ENCODE measurements around the gene INCENP. TPM values are rescaled to one million over a fixed set of nuclear protein-coding genes. Genes with fewer than 3 reads are reported as not detected.

INCENP gene
- total RNA-seq, 4 donors from 2014 or later = 33.8 to 84.0 (median 53.1) TPM

DNA sequence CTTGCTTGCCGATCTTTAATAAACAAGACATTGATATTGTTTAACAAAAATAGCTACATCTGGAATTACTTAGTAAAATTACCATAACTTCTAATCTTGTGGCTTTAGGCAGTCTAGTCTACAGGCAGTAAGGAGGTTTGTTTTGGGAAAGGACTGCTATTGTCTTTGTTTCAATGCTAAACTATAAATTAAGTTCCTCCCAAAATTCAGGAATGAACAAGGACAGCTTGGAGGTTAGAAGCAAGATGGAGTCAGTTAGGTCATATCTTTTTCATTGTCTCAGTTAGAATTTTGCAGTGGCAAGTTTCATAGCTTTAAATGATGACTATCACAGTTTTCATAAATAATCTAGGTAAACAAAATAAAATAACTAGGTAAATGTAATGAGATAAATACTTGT lies 36.1 kb upstream of the INCENP start:
- intact Hi-C loops (cut with DNase I) = no loop called here
- Histone ChIP-seq H3K4me3 (no peak overlapping the region), H3K9me3 (peaks cover 0 to 4% (median 0%) of the 10 kb centered on the region in 3 donors), H3K27me3 (no peaks in the 10 kb centered on the region), H3K36me3 (no peaks in the 10 kb centered on the region), H3K27ac (no peak overlapping the region), H3K4me1 (no peaks in the 10 kb centered on the region)
- no peak for TF ChIP-seq POLR2A (IDR thresholded peaks at IDR 0.05)
- no peak for DNase-seq
- WGBS, 2 donors = 80 to 100% methylated on average over 1 of the region's 1 CpG

DNA sequence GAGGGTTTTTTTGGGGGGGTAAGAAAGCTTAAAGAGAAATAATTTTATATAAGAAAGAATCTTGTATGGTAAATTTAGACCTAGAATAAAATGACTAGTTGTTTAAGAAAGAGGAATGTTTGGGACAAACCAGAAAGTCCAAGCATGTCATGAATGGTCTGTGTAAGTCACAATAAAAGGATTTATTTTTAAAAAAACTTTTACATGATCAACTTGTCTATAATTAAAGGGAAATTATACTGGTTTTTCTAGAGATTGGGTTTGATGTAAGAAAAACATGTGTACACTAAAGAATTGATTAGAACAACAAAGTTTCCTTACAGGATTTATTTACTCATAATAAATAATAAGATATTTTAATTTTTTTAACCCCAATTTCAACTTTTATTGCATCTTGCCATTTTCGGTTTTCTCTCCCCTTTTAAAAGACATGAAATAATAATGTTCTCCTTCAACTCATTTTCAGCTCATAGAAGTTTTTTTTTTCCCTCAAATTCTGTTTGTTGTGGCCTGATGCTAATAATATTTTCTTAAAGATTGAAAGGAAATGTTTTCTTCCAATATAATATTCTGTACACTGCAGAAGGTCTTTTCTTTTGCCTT lies 35.4 kb upstream of the INCENP start:
- Histone ChIP-seq H3K9me3 (peaks cover 0 to 4% (median 0%) of the 10 kb centered on the region in 3 donors), H3K4me1 (no peaks in the 10 kb centered on the region), H3K36me3 (no peaks in the 10 kb centered on the region), H3K27me3 (no peaks in the 10 kb centered on the region), H3K27ac (no peak overlapping the region), H3K4me3 (no peak overlapping the region)
- WGBS, 2 donors = 20 to 34% methylated on average over 1 of the region's 1 CpG
- no peak for TF ChIP-seq POLR2A (IDR thresholded peaks at IDR 0.05)
- TF ChIP-seq, protein P1, sequence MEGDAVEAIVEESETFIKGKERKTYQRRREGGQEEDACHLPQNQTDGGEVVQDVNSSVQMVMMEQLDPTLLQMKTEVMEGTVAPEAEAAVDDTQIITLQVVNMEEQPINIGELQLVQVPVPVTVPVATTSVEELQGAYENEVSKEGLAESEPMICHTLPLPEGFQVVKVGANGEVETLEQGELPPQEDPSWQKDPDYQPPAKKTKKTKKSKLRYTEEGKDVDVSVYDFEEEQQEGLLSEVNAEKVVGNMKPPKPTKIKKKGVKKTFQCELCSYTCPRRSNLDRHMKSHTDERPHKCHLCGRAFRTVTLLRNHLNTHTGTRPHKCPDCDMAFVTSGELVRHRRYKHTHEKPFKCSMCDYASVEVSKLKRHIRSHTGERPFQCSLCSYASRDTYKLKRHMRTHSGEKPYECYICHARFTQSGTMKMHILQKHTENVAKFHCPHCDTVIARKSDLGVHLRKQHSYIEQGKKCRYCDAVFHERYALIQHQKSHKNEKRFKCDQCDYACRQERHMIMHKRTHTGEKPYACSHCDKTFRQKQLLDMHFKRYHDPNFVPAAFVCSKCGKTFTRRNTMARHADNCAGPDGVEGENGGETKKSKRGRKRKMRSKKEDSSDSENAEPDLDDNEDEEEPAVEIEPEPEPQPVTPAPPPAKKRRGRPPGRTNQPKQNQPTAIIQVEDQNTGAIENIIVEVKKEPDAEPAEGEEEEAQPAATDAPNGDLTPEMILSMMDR (IDR thresholded peaks at IDR 0.05) = no peak
- intact Hi-C loops (cut with DNase I) = no loop called here
- no peak for DNase-seq

- H3K4me3 ChIP-seq = no peak overlapping the region
- no peaks in the 10 kb centered on the region for H3K27me3 ChIP-seq
- TF ChIP-seq, protein P1 (IDR thresholded peaks at IDR 0.05) = no peak
- no peak for TF ChIP-seq POLR2A (IDR thresholded peaks at IDR 0.05)
- intact Hi-C loops (cut with DNase I) = loop anchor here (10.0 kb wide), 1 partner anchor 308 kb away; the partner anchor contains the start of genes FEN1 and TMEM258
- H3K36me3 ChIP-seq = no peaks in the 10 kb centered on the region
- no peaks in the 10 kb centered on the region for H3K9me3 ChIP-seq
- H3K4me1 ChIP-seq = peaks cover 5 to 23% (median 8%) of the 10 kb centered on the region in 3 donors
- DNase-seq = no peak
- H3K27ac ChIP-seq = peak overlapping the region in 1 of 4 donors; percentile 9
Measured at GRCh38 chr11:62103141-62103540, 20.7 kb upstream of the INCENP start.

DNA sequence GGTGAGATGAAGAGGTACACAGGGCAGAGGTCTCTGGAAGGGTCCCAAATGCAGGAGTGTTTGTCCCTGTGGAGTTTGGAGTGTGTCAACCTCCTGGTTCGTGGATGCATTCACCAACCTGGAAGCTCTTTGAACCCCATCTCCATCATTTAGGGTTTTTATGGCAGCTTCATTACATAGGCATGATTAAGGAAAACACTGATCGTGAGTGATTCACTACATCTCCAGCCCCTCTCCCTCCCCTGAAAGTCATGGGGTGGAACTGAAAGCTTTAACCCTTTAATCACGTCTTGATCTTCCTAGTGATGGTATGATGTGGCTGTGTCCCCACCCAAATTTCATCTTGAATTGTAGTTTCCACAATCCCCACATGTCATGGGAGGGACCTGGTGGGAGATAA lies 19.8 kb upstream of the INCENP start:
- no peaks in the 10 kb centered on the region for H3K36me3 ChIP-seq
- DNase-seq = no peak
- no peaks in the 10 kb centered on the region for H3K27me3 ChIP-seq
- H3K4me1 ChIP-seq = peaks cover 5 to 23% (median 8%) of the 10 kb centered on the region in 3 donors
- intact Hi-C loops (cut with DNase I) = loop anchor here (10.0 kb wide), 1 partner anchor 309 kb away; the partner anchor contains the start of genes FEN1 and TMEM258
- no peak overlapping the region for H3K4me3 ChIP-seq
- H3K27ac ChIP-seq = peak overlapping the region; percentile 12 to 77 (median 58)
- WGBS, 2 donors = 44 to 59% methylated on average over 3 of the region's 3 CpGs
- no peaks in the 10 kb centered on the region for H3K9me3 ChIP-seq
- no peak for TF ChIP-seq POLR2A (IDR thresholded peaks at IDR 0.05)
- TF ChIP-seq, protein P1 (IDR thresholded peaks at IDR 0.05) = no peak

- peak overlapping the region in 3 of 4 donors; percentile 26 to 46 (median 28) for H3K4me3 ChIP-seq
- TF ChIP-seq, protein P1 (IDR thresholded peaks at IDR 0.05) = no peak
- no peak for TF ChIP-seq POLR2A (IDR thresholded peaks at IDR 0.05)
- H3K9me3 ChIP-seq = no peaks in the 10 kb centered on the region
- intact Hi-C loops (cut with DNase I) = loop anchor here (10.0 kb wide), 1 partner anchor 310 kb away; the partner anchor contains the start of genes FEN1 and TMEM258
- H3K27me3 ChIP-seq = no peaks in the 10 kb centered on the region
- H3K4me1 ChIP-seq = peaks cover 5 to 23% (median 8%) of the 10 kb centered on the region in 3 donors
- no peaks in the 10 kb centered on the region for H3K36me3 ChIP-seq
- H3K27ac ChIP-seq = peak overlapping the region; percentile 42 to 82 (median 75)
- WGBS, 2 donors = 21 to 28% methylated on average over 11 of the region's 11 CpGs
- no peak for DNase-seq
Measured at GRCh38 chr11:62104816-62105653, 18.8 kb upstream of the INCENP start.
